ENCODE data around the gene DPYD. TPM values are rescaled to one million over a fixed set of nuclear protein-coding genes. Genes with fewer than 3 reads are reported as not detected.

DPYD gene
- total and polyA plus RNA-seq, 11 donors, result 2.6 to 38.4 (median 7.8) TPM

- intact Hi-C loops (cut with DNase I), result no loop called here
- H3K4me1 ChIP-seq, result no peaks in the 10 kb centered on the region
Measured at GRCh38 chr1:97071173-97071572, 849.7 kb downstream of the DPYD start.

GRCh38 chr1:97070376-97070775, 850.5 kb downstream of the DPYD start:
- intact Hi-C loops (cut with DNase I), result no loop called here
- no peak for ATAC-seq
- 85 to 89% (median 88%) methylated on average over 4 of the region's 4 CpGs for WGBS, 4 donors
- peaks cover 0 to 9% (median 0%) of the 10 kb centered on the region in 12 donors for H3K9me3 ChIP-seq
- H3K27me3 ChIP-seq, result no peaks in the 10 kb centered on the region
- no peak overlapping the region for H3K27ac ChIP-seq
- no peaks in the 10 kb centered on the region for H3K36me3 ChIP-seq
- H3K4me1 ChIP-seq, result no peaks in the 10 kb centered on the region
- DNase-seq, result no peak
- TF ChIP-seq POLR2A (IDR thresholded peaks at IDR 0.05) (no peak), CTCF (IDR thresholded peaks at IDR 0.05) (no peak)
- H3K4me3 ChIP-seq, result no peak overlapping the region

More at GRCh38 chr1:97071173-97071572, 849.7 kb downstream of the DPYD start:
- TF ChIP-seq CTCF (IDR thresholded peaks at IDR 0.05) (no peak), POLR2A (IDR thresholded peaks at IDR 0.05) (no peak)
- WGBS, 4 donors, result 90 to 96% (median 91%) methylated on average over 3 of the region's 3 CpGs
- Histone ChIP-seq H3K27ac (no peak overlapping the region), H3K4me3 (no peak overlapping the region), H3K9me3 (peaks cover 0 to 8% (median 0%) of the 10 kb centered on the region in 12 donors), H3K36me3 (no peaks in the 10 kb centered on the region), H3K27me3 (no peaks in the 10 kb centered on the region)
- DNase-seq (no peak), ATAC-seq (no peak)

DNA sequence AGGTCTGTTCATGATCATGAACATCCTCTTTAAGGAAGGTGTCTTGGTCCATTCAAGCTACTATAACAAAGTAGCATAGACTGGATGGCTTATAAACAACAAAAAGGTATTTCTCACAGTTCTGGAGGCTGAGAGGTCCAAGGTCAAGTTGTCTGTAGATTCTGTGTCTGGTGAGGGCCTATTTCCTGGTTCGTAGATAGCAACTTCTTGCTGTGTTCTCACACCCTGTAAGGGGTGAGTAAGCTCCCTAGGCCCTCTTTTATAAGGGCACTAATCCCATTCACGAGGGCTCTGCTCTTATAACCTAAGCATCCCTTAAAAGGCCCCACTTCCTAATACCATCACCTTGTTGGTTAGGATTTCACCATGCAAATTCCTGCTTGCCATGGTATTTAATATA, 851.5 kb downstream of the DPYD start:
- Histone ChIP-seq H3K4me1 (no peaks in the 10 kb centered on the region), H3K27me3 (no peaks in the 10 kb centered on the region), H3K4me3 (no peak overlapping the region), H3K27ac (no peak overlapping the region), H3K36me3 (no peaks in the 10 kb centered on the region), H3K9me3 (peaks cover 0 to 9% (median 0%) of the 10 kb centered on the region in 12 donors)
- TF ChIP-seq POLR2A (IDR thresholded peaks at IDR 0.05), result no peak
- TF ChIP-seq CTCF (IDR thresholded peaks at IDR 0.05), result no peak
- WGBS, 4 donors, result 61 to 81% (median 73%) methylated on average over 2 of the region's 2 CpGs
- DNase-seq (no peak), ATAC-seq (no peak)
- intact Hi-C loops (cut with DNase I), result no loop called here

DNA sequence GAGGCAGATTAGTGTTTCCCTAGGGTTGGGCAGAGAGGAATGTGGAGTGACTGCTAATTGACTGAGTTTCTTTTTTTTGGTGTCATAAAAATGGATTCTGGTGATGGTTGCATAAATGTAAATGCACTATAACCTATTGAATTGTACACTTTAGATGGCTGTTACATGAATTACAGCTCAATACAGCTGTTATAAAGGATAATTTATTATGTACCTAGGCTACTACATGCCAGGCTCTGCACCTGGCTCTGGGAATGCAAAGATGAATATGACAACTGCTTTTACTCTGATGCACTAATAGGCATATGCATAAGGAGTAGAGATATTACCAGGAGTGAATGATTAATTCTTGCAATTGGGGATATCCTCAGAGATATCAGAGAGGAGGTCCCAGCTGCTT, 854.0 kb downstream of the DPYD start:
- no peaks in the 10 kb centered on the region for H3K27me3 ChIP-seq
- no peak for TF ChIP-seq POLR2A (IDR thresholded peaks at IDR 0.05)
- TF ChIP-seq CTCF (IDR thresholded peaks at IDR 0.05), result no peak
- no peak overlapping the region for H3K27ac ChIP-seq
- intact Hi-C loops (cut with DNase I), result no loop called here
- ATAC-seq (no peak), DNase-seq (no peak)
- H3K4me3 ChIP-seq, result no peak overlapping the region
- H3K36me3 ChIP-seq, result no peaks in the 10 kb centered on the region
- H3K4me1 ChIP-seq, result no peaks in the 10 kb centered on the region
- H3K9me3 ChIP-seq, result peaks cover 0 to 21% (median 2%) of the 10 kb centered on the region in 12 donors
